K562 (cell line): Measurements from ENCODE around the gene WDR13. TPM values are rescaled to one million over a fixed set of nuclear protein-coding genes. Genes with fewer than 3 reads are reported as not detected.

Source experiments
- CHD1 ChIP-seq: fragments of 200-600 bp; sonication (generic); IDR thresholded peaks from one replicate; pipeline ENCODE4 v1.6.1; 2012; ENCODE audit warnings: mild to moderate bottlenecking, moderate library complexity, low read length, inconsistent platforms
- XRCC3 ChIP-seq: fragments of 450-650 bp; IDR thresholded peaks from 2 replicates; pipeline ENCODE4 v1.6.1; 2017; ENCODE audit warnings: mild to moderate bottlenecking, moderate library complexity
- XRCC5 ChIP-seq: fragments of 200-400 bp; formaldehyde crosslinking; IDR thresholded peaks from 2 replicates; pipeline ENCODE4 v1.6.1; 2017; ENCODE audit warnings: low read depth, mild to moderate bottlenecking, low read length
- ZBTB40 ChIP-seq, 2 experiments: fragments of 450-650 bp in 1 of 2; sonication (generic) in 1 of 2; formaldehyde crosslinking in 1 of 2; IDR thresholded peaks; 2 replicates each; pipeline versions ENCODE4 v1.7.1 to v1.9.0; 2016 to 2022; ENCODE audit warnings: inconsistent platforms in 1 of 2, mild to moderate bottlenecking in 1 of 2, missing genetic modification reagents in 1 of 2
- ZNF717 ChIP-seq: fragments of 250-450 bp; sonication (Bioruptor Pico); IDR thresholded peaks from 2 replicates; pipeline ENCODE4 v1.5.0; 2021
- polyA plus RNA-seq, 8 experiments: library from polyadenylated mRNA; depleted of rRNA in 4 of 8; stranded (reverse) in 5 of 8; unstranded in 3 of 8; fragments of >200 nt; fragmentation: Nextera tagmentation in 2 of 8; fragmentation: Illumina TruSeq in 1 of 8; extraction: Ambion mirVana in 2 of 8; extraction: Trizol in 1 of 8; gene quantifications; 2 replicates each; pipeline versions ENCODE4 v1.2.1 to v1.2.3, GENCODE V29; 2011 to 2014; ENCODE audit warnings: inconsistent platforms in 1 of 8, missing spikeins in 1 of 8
- total RNA-seq, 7 experiments: library from RNA; depleted of rRNA in 6 of 7; stranded (reverse); fragments of >200 nt in 6 of 7; fragmentation: Illumina TruSeq in 2 of 7; extraction: Trizol in 2 of 7; gene quantifications; 2 replicates each; pipeline versions ENCODE4 v1.2.1 to v1.2.3, GENCODE V29; 2011 to 2021; ENCODE audit warnings: low replicate concordance in 1 of 7

WDR13 gene
- total and polyA plus RNA-seq, 9 of the 15 experiments (the other 6 are each of a cell fraction or from before 2014, with no cell fraction given): 7.4 to 70.5 (median 31.4) TPM

GRCh38 chrX:48597353-48598264 is at the start of gene WDR13 (continued):
- peak; percentile 97 for TF ChIP-seq CHD1
- TF ChIP-seq XRCC5: peak; percentile 82
- TF ChIP-seq ZBTB40 (IDR thresholded peaks at IDR 0.05): 0 out of 2 replicates have a peak, but pooled peaks have one; percentile 21
- TF ChIP-seq ZBTB40 (CRISPR knock-in tag; IDR thresholded peaks at IDR 0.05): no peak
- TF ChIP-seq XRCC3: no peak
- TF ChIP-seq ZNF717 (CRISPR knock-in tag): no peak
